GM18907 (cell line): ENCODE results near the gene PHACTR3.

Experiments
- ATAC-seq: cut with Tn5 transposase; IDR thresholded peaks from one replicate; pipeline ENCODE4 v1.9.1; 2021; ENCODE audit warnings: mild to moderate bottlenecking, moderate library complexity; ENCODE audit not compliant: unreplicated experiment

PHACTR3 gene

GRCh38 chr20:59573837-59574236 lies 30.5 kb upstream of the PHACTR3 start:
- ATAC-seq: no peak

- no peak for ATAC-seq
These were observed 30.0 kb upstream of the PHACTR3 start for GRCh38 chr20:59574308-59574707.

GRCh38 chr20:59575216-59575615 lies 29.1 kb upstream of the PHACTR3 start:
- no peak for ATAC-seq

- no peak for ATAC-seq
These were observed 28.7 kb upstream of the PHACTR3 start for GRCh38 chr20:59575653-59576052.

- ATAC-seq: no peak
These were observed 28.0 kb upstream of the PHACTR3 start for GRCh38 chr20:59576216-59576953.

GRCh38 chr20:59577037-59577808 lies 27.1 kb upstream of the PHACTR3 start:
- ATAC-seq: no peak

- no peak for ATAC-seq
These were observed 26.4 kb upstream of the PHACTR3 start for GRCh38 chr20:59577809-59578435.

GRCh38 chr20:59578436-59579403 lies 25.6 kb upstream of the PHACTR3 start:
- no peak for ATAC-seq

- ATAC-seq: no peak
These were observed 24.8 kb upstream of the PHACTR3 start for GRCh38 chr20:59579404-59580145.

- no peak for ATAC-seq
These were observed 24.0 kb upstream of the PHACTR3 start for GRCh38 chr20:59580146-59580946.

- no peak for ATAC-seq
These were observed 23.3 kb upstream of the PHACTR3 start for GRCh38 chr20:59580991-59581401.

GRCh38 chr20:59581993-59582679 lies 22.2 kb upstream of the PHACTR3 start:
- no peak for ATAC-seq

GRCh38 chr20:59583428-59584277 lies 20.7 kb upstream of the PHACTR3 start:
- ATAC-seq: no peak

GRCh38 chr20:59584278-59584925 lies 19.9 kb upstream of the PHACTR3 start:
- ATAC-seq: no peak

GRCh38 chr20:59585714-59586409 lies 18.5 kb upstream of the PHACTR3 start:
- no peak for ATAC-seq

GRCh38 chr20:59586613-59587012 lies 17.7 kb upstream of the PHACTR3 start:
- ATAC-seq: no peak

- no peak for ATAC-seq
These were observed 16.8 kb upstream of the PHACTR3 start for GRCh38 chr20:59587570-59587969.
